H1 (cell line): ENCODE measurements around the gene ZNF490. TPM values are rescaled to one million over a fixed set of nuclear protein-coding genes. Genes with fewer than 3 reads are reported as not detected.

ENCODE experiments used
- CTCF ChIA-PET: fragments of 300-600 bp; sonication (Branson Sonifier 250); formaldehyde crosslinking; loops from one replicate; lab custom pipeline; 2021; ENCODE audit not compliant: partially characterized antibody; lab: Charles Lee
- POLR2A ChIA-PET: fragments of 300-600 bp; sonication (Branson Sonifier 250); formaldehyde crosslinking; loops from one replicate; lab custom pipeline; 2021; ENCODE audit warnings: inconsistent platforms; ENCODE audit not compliant: partially characterized antibody; lab: Charles Lee
- DNase-seq, 2 experiments: peaks; one replicate each; pipeline versions ENCODE4 v3.0.0 to v3.0.0-alpha.2; 2010 to 2022; ENCODE audit warnings: low spot score in 2 of 2, low read depth in 1 of 2, mixed read lengths in 1 of 2
- FAIRE-seq: peaks from 2 replicates; lab custom pipeline; 2011; peaks lifted over from hg19 to GRCh38; lab: Jason Lieb, UNC
- H2AFZ ChIP-seq: 2 replicates; pipeline ENCODE4 v1.8.1; 2012; ENCODE audit warnings: low read length, inconsistent platforms
- H2AK5ac ChIP-seq: 2 replicates; pipeline ENCODE4 v1.6.1; 2013; ENCODE audit warnings: low read depth, low read length
- H2BK120ac ChIP-seq: replicated peaks from 2 replicates; pipeline ENCODE3; 2013; ENCODE audit warnings: low read depth, low read length, inconsistent platforms
- H2BK12ac ChIP-seq: 2 replicates; pipeline ENCODE4 v1.6.1; 2013; ENCODE audit warnings: low read depth, low read length
- H2BK15ac ChIP-seq: 2 replicates; pipeline ENCODE4 v1.6.1; 2013; ENCODE audit warnings: low read length
- H2BK20ac ChIP-seq: 2 replicates; pipeline ENCODE4 v1.6.1; 2013; ENCODE audit warnings: low read length
- H2BK5ac ChIP-seq: 2 replicates; pipeline ENCODE4 v1.6.1; 2013; ENCODE audit warnings: low read depth, low read length
- H3K14ac ChIP-seq: 2 replicates; pipeline ENCODE4 v1.6.1; 2013; ENCODE audit warnings: inconsistent platforms; ENCODE audit not compliant: insufficient read length
- H3K18ac ChIP-seq: 2 replicates; pipeline ENCODE4 v1.6.1; 2013; ENCODE audit warnings: low read length; ENCODE audit errors: extremely low read depth
- H3K23ac ChIP-seq: 2 replicates; pipeline ENCODE4 v1.6.1; 2013; ENCODE audit warnings: inconsistent platforms; ENCODE audit not compliant: insufficient read length
- H3K23me2 ChIP-seq: 2 replicates; pipeline ENCODE4 v1.6.1; 2013; ENCODE audit warnings: low read depth, low read length
- H3K27ac ChIP-seq: 2 replicates; pipeline ENCODE4 v1.6.1; 2011; ENCODE audit warnings: low read depth, low read length, inconsistent platforms
- H3K27me3 ChIP-seq, 4 experiments: replicated peaks in 1 of 4; 1 replicate in 1 of 4; 2 replicates in 3 of 4; pipeline versions ENCODE4 v1.6.1 to v1.8.1; 2011 to 2013; ENCODE audit warnings: low read length in 3 of 4, mild to moderate bottlenecking in 3 of 4, inconsistent platforms in 2 of 4, mixed read lengths in 2 of 4, moderate library complexity in 1 of 4; ENCODE audit not compliant: control insufficient read depth in 3 of 4, insufficient read depth in 3 of 4; ENCODE audit errors: extremely low read depth in 1 of 4
- H3K36me3 ChIP-seq, 4 experiments: 2 replicates each; pipeline versions ENCODE4 v1.6.1 to v1.8.1; 2011 to 2013; ENCODE audit warnings: mild to moderate bottlenecking in 4 of 4, low read length in 3 of 4, moderate library complexity in 2 of 4, control low read depth in 1 of 4, inconsistent platforms in 1 of 4; ENCODE audit not compliant: insufficient read depth in 4 of 4, control insufficient read depth in 2 of 4
- H3K4ac ChIP-seq: replicated peaks from 2 replicates; pipeline ENCODE3; 2013; ENCODE audit warnings: low read length, low read depth, mixed read lengths, inconsistent platforms; ENCODE audit not compliant: insufficient read length
- H3K4me1 ChIP-seq, 4 experiments: replicated peaks in 1 of 4; 1 replicate in 1 of 4; 2 replicates in 3 of 4; pipeline versions ENCODE4 v1.6.1 to v1.8.1; 2011 to 2013; ENCODE audit warnings: low read length in 3 of 4, inconsistent platforms in 2 of 4, mixed read lengths in 1 of 4; ENCODE audit not compliant: insufficient read depth in 4 of 4, control insufficient read depth in 3 of 4
- H3K4me2 ChIP-seq, 2 experiments: 2 replicates each; pipeline versions ENCODE4 v1.6.1 to v1.8.1; 2011 to 2013; ENCODE audit warnings: low read depth in 2 of 2, low read length in 2 of 2, control low read depth in 1 of 2, inconsistent platforms in 1 of 2, mild to moderate bottlenecking in 1 of 2; ENCODE audit not compliant: insufficient read depth in 1 of 2
- H3K4me3 ChIP-seq, 4 experiments: fragments of 200-600, 300-600 bp in 1 of 4; sonication (generic), shearing (Covaris generic), sonication (Bioruptor Twin) in 1 of 4; 2 replicates each; pipeline versions ENCODE4 v1.5.1 to v1.8.1; 2011 to 2016; ENCODE audit warnings: low read length in 4 of 4, low read depth in 3 of 4, control low read depth in 2 of 4, inconsistent platforms in 2 of 4, mild to moderate bottlenecking in 2 of 4, mixed read lengths in 1 of 4, moderate library complexity in 1 of 4; ENCODE audit not compliant: insufficient read depth in 2 of 4; ENCODE audit errors: extremely low read depth in 1 of 4
- H3K56ac ChIP-seq: replicated peaks from 2 replicates; pipeline ENCODE3; 2013; ENCODE audit warnings: low read depth, mild to moderate bottlenecking, mixed read lengths, low read length, inconsistent platforms; ENCODE audit not compliant: insufficient read length
- H3K79me1 ChIP-seq: 2 replicates; pipeline ENCODE4 v1.6.1; 2013; ENCODE audit warnings: low read depth, low read length, control low read depth
- H3K79me2 ChIP-seq, 2 experiments: 2 replicates each; pipeline versions ENCODE4 v1.6.1 to v1.8.1; 2012 to 2013; ENCODE audit warnings: low read length in 2 of 2, mild to moderate bottlenecking in 2 of 2, inconsistent platforms in 1 of 2; ENCODE audit not compliant: insufficient read depth in 2 of 2, control insufficient read depth in 1 of 2
- H3K9ac ChIP-seq, 4 experiments: replicated peaks in 1 of 4; 1 replicate in 1 of 4; 2 replicates in 3 of 4; pipeline versions ENCODE4 v1.6.1 to v1.8.1; 2011 to 2013; ENCODE audit warnings: low read depth in 3 of 4, low read length in 3 of 4, control low read depth in 2 of 4, mild to moderate bottlenecking in 2 of 4, moderate library complexity in 2 of 4, inconsistent platforms in 1 of 4; ENCODE audit errors: extremely low read depth in 1 of 4
- H3K9me3 ChIP-seq, 2 experiments: 2 replicates each; pipeline versions ENCODE4 v1.6.1 to v1.8.1; 2012 to 2013; ENCODE audit warnings: mild to moderate bottlenecking in 2 of 2, moderate library complexity in 2 of 2, control low read depth in 1 of 2, inconsistent platforms in 1 of 2, low read depth in 1 of 2, low read length in 1 of 2, mixed read lengths in 1 of 2; ENCODE audit not compliant: insufficient read depth in 2 of 2
- H4K20me1 ChIP-seq, 2 experiments: replicated peaks in 1 of 2; 2 replicates each; pipeline versions ENCODE3 to v1.8.1; 2011 to 2013; ENCODE audit warnings: inconsistent platforms in 2 of 2, low read length in 2 of 2, mild to moderate bottlenecking in 1 of 2; ENCODE audit not compliant: insufficient read depth in 2 of 2, control insufficient read depth in 1 of 2
- H4K5ac ChIP-seq: 2 replicates; pipeline ENCODE4 v1.6.1; 2013; ENCODE audit warnings: low read length, low read depth, mixed read lengths, inconsistent platforms; ENCODE audit not compliant: insufficient read length
- H4K8ac ChIP-seq: 2 replicates; pipeline ENCODE4 v1.8.0; 2013; ENCODE audit warnings: mild to moderate bottlenecking, moderate library complexity, low read length, inconsistent platforms; ENCODE audit not compliant: insufficient read depth; ENCODE audit errors: extremely low read depth
- H4K91ac ChIP-seq: replicated peaks from 2 replicates; pipeline ENCODE3; 2013; ENCODE audit warnings: low read length, mixed read lengths, inconsistent platforms; ENCODE audit not compliant: insufficient read length
- BACH1 ChIP-seq: IDR thresholded peaks from 2 replicates; pipeline ENCODE4 v1.6.1; 2012; ENCODE audit warnings: low read length, improper control_type of control experiment
- CBX8 ChIP-seq: fragments of 300-800, 300-1000 bp; sonication (generic); IDR thresholded peaks from 2 replicates; pipeline ENCODE4 v1.7.1; 2016; ENCODE audit warnings: low read depth, low read length, borderline replicate concordance
- CHD1 ChIP-seq: IDR thresholded peaks from 2 replicates; pipeline ENCODE4 v1.6.1; 2012; ENCODE audit warnings: low read depth, low read length, improper control_type of control experiment
- GABPA ChIP-seq: IDR thresholded peaks from 2 replicates; pipeline ENCODE4 v1.6.1; 2011; ENCODE audit warnings: mild to moderate bottlenecking, low read length, moderate library complexity, borderline replicate concordance; ENCODE audit not compliant: insufficient read depth
- MAFK ChIP-seq: IDR thresholded peaks from 2 replicates; pipeline ENCODE4 v1.6.1; 2012; ENCODE audit warnings: low read depth, mild to moderate bottlenecking, improper control_type of control experiment, low read length
- SAP30 ChIP-seq: fragments of 300-600 bp; sonication (generic); IDR thresholded peaks from 2 replicates; pipeline ENCODE4 v1.7.1; 2012; ENCODE audit warnings: low read length, moderate library complexity, mild to moderate bottlenecking, inconsistent platforms; ENCODE audit not compliant: insufficient read depth, insufficient replicate concordance
- SIRT6 ChIP-seq: IDR thresholded peaks from one replicate; pipeline ENCODE4 v1.7.1; 2012; ENCODE audit warnings: low read length, inconsistent platforms
- SP1 ChIP-seq: IDR thresholded peaks from 2 replicates; pipeline ENCODE4 v1.6.1; 2011; ENCODE audit warnings: low read depth, low read length
- SP2 ChIP-seq: IDR thresholded peaks from 2 replicates; pipeline ENCODE4 v1.6.1; 2012; ENCODE audit warnings: mild to moderate bottlenecking, low read length, inconsistent platforms
- TAF1 ChIP-seq: IDR thresholded peaks from 2 replicates; pipeline ENCODE4 v1.6.1; 2011; ENCODE audit warnings: mild to moderate bottlenecking, low read depth, low read length
- TBP ChIP-seq: IDR thresholded peaks from 2 replicates; pipeline ENCODE4 v1.6.1; 2011; ENCODE audit warnings: low read depth, low read length, improper control_type of control experiment
- WGBS, 2 experiments: shearing (Covaris generic) in 1 of 2; methylation state at CpG; one replicate each; pipeline versions ENCODE4 v1.1.6 to v1.1.7; 2013 to 2015; ENCODE audit warnings: low lambda C conversion rate in 2 of 2, mixed read lengths in 2 of 2, inconsistent platforms in 1 of 2, low coverage in 1 of 2, missing lambda C conversion rate in 1 of 2; ENCODE audit not compliant: insufficient replicate concordance in 2 of 2, insufficient coverage in 1 of 2, insufficient read length in 1 of 2; ENCODE audit errors: extremely low coverage in 1 of 2, missing lambda C conversion rate in 1 of 2; 5-methylcytosine and 5-hydroxymethylcytosine counted together
- polyA plus RNA-seq, 7 experiments: library from polyadenylated mRNA; depleted of rRNA in 3 of 7; stranded (reverse) in 5 of 7; unstranded in 2 of 7; fragments of >200 nt in 5 of 7; fragments of 200-250 nt in 2 of 7; gene quantifications; 1 replicate in 5 of 7; 2 replicates in 1 of 7; 4 replicates in 1 of 7; pipeline versions ENCODE4 v1.2.1 to v1.2.3, GENCODE V29; 2011 to 2013; ENCODE audit warnings: missing spikeins in 2 of 7, mixed read lengths in 2 of 7
- total RNA-seq: library from RNA; stranded (reverse); fragmentation: NEBNext Ultra II Directional; extraction: Animal tissue kit (Norgen Biotek cat#: 25700); gene quantifications from 2 replicates; pipeline ENCODE4 v1.2.1, GENCODE V29; 2021

ZNF490 gene
- total and polyA plus RNA-seq, 2 of the 8 experiments (the other 6 are each of a cell fraction or from before 2014, with no cell fraction given): 1.7 to 9.0 TPM

DNA sequence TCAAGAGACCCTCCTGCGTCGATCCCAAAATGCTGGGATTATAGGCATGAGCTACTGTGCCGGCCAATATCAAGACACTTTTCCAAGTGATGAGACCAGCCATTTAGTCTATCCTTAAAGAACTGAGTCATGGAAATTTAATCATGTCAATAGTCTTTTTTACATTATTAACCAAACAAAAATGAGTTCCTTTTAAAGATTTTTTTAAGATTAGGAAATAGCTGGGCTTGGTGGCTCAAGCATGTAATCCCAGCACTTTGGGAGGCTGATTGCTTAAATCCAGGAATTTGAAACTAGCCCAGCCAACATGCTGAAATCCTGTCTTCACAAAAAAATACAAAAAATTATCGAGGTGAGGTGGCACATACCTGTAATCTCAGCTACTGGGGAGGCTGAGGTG is 42.7 kb downstream of the ZNF490 start:
- Histone ChIP-seq H3K9ac (no peak overlapping the region), H3K14ac (no peak overlapping the region), H2BK120ac (no peak overlapping the region), H3K27me3 (no peaks in the 10 kb centered on the region), H4K8ac (no peak overlapping the region), H4K20me1 (no peaks in the 10 kb centered on the region), H3K23me2 (no peaks in the 10 kb centered on the region), H2BK20ac (no peak overlapping the region), H3K4ac (no peak overlapping the region), H3K79me2 (no peaks in the 10 kb centered on the region), H2BK15ac (no peak overlapping the region), H2AK5ac (no peak overlapping the region), H3K79me1 (no peaks in the 10 kb centered on the region), H2BK12ac (no peak overlapping the region), H3K4me1 (peaks cover 0 to 4% (median 0%) of the 10 kb centered on the region in 4 experiments; a peak in 2 of 7 replicates), H3K4me2 (no peak overlapping the region), H4K91ac (no peak overlapping the region), H2AFZ (no peak overlapping the region), H3K36me3 (no peaks in the 10 kb centered on the region), H3K56ac (no peak overlapping the region), H4K5ac (no peak overlapping the region), H3K9me3 (no peaks in the 10 kb centered on the region), H3K23ac (no peak overlapping the region), H3K18ac (no peak overlapping the region), H3K4me3 (no peak overlapping the region), H2BK5ac (no peak overlapping the region), H3K27ac (no peak overlapping the region)
- TF ChIP-seq SP1: no peak
- TF ChIP-seq CBX8: no peak
- no peak for TF ChIP-seq SP2
- TF ChIP-seq BACH1: no peak
- no peak for TF ChIP-seq MAFK
- no peak for TF ChIP-seq GABPA
- TF ChIP-seq SAP30: no peak
- no peak for TF ChIP-seq SIRT6
- no peak for TF ChIP-seq CHD1
- TF ChIP-seq TAF1: no peak
- TF ChIP-seq TBP: no peak
- CTCF ChIA-PET: interaction anchor here (0.6 to 1.4 kb wide), 2 partner anchors 87 to 506 kb away, joined by 3 to 5 read pairs; no protein-coding TSS in a partner anchor
- POLR2A ChIA-PET: interaction anchor here (0.9 to 1.5 kb wide), 3 partner anchors 66 to 104 kb away, joined by 3 to 4 read pairs (median 3); no protein-coding TSS in a partner anchor
- 86% methylated on average over 4 of the region's 4 CpGs; no CpG with 5 or more reads in 1 of the 2 experiments for WGBS, 2 experiments
- FAIRE-seq: no peak
- DNase-seq: no peak
